ENCODE data around the gene POU2F3.

- TF ChIP-seq CTCF (IDR thresholded peaks at IDR 0.05) (no peak), POLR2AphosphoS5 (IDR thresholded peaks at IDR 0.05; ENCODE audit: low read depth, low read length) (no peak), SIN3A (IDR thresholded peaks at IDR 0.05; ENCODE audit: borderline replicate concordance, insufficient read depth, low read depth, low read length) (no peak)
Measured at GRCh38 chr11:120317689-120318480, 77.9 kb downstream of the POU2F3 start.
